ENCODE results near the gene CYP2D6.

The CYP2D6 gene

DNA sequence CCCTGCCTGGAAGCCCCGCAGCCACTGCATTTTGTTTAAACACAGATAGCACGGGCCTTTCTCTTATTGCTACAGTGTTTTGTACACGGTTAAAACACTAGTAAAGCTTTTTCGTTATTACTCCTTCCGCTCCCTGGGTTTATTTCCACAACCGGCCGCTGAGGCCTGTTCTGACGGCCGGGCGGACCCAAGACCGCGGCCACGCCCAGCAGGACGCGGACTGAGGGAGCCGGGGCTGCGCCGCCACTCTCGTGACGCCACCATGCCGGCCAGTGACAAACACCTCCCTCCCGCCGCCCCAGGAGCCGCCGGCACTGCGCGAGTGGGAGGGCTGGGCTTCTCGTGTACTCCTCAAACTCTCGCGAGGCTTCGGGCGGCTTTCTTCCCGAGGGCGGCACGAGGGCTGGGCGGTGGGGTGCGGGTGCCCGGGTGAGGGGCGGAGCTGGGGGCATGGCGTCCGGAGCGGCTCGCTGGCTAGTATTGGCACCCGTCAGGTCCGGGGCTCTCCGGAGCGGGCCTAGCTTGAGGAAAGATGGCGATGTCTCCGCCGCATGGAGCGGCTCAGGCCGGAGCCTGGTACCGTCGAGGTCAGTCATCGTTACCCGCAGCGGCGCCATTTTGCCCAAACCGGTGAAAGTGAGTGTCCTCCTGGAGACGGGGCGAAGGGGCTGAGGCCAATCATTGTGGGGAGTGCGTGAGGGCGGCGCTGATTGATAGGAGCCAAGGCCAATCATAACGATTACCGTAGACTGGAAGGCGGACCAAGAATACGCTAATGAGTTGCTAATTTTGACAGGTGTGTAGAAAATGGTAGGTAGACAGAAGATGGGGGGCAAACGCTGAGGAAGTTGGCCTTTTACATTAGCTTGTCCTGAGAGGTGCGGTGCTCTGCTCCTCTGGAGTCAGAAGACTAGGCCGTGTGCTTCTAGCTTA, 51.0 kb downstream of the CYP2D6 start, which contains the start of gene SMDT1:
SMDT1 (plus strand) TSS at position 382 of the 933 bp plus-strand sequence; CDS start at position 451, 69 bp downstream.
- DNase-seq: peak; percentile 97 to 98

GRCh38 chr22:42078469-42079318, 51.9 kb downstream of the CYP2D6 start:
- DNase-seq: no peak

- no peak for DNase-seq
Observed at GRCh38 chr22:42077486-42078125, 53.0 kb downstream of the CYP2D6 start.

DNA sequence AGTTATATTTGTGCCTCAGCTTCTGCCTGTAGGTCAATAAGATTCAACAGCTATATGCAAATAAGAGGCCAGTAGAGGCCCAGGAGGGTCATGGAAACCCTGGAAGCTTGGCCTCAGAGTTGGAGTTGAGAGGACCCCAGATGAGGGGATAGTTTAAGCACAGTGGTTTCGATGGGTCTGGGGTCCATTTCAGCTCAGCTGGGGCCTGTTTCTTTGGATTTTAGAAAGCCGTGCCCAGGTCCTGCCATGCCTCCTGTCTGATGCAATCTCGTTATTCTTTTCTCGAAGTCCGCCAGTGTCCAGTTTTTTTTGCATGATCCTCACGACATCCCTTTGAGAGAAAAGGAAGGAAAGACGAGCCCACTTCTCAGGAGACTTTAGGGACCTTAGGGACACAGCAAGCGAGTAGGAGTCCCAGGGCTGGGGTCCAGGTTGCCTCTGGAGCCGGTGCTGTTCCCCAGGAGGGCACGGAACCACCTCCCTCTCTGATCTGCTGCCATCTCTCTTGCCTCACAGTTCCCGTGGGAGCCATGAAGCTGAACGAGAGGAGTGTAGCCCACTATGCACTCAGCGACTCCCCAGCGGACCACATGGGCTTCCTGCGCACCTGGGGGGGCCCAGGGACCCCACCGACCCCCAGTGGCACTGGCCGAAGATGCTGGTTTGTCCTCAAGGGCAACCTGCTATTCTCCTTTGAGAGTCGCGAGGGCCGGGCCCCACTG, 53.7 kb downstream of the CYP2D6 start:
- no peak for DNase-seq

Measured in stimulated activated CD4-positive, alpha-beta T cell treated with anti-CD3 and anti-CD28 coated beads, Interleukin-2, amount 100 ng/mL, for 24 hours (primary cell).